Mesendoderm (in vitro differentiated cells): ENCODE results near the gene ARSI. TPM values are rescaled to one million over a fixed set of nuclear protein-coding genes. Genes with fewer than 3 reads are reported as not detected.
A peak's percentile ranks its signal among the peaks of the same experiment; 100 is the strongest.

Experiments used
- DNase-seq: peaks from one replicate; pipeline ENCODE4 v3.0.0; 2013
- H2AK5ac ChIP-seq: 2 replicates; pipeline ENCODE4 v1.6.1; 2013; ENCODE audit warnings: low read length, inconsistent platforms
- H2BK120ac ChIP-seq: 2 replicates; pipeline ENCODE4 v1.6.1; 2013; ENCODE audit warnings: low read depth, mild to moderate bottlenecking, low read length, moderate library complexity, mixed read lengths
- H2BK15ac ChIP-seq: replicated peaks from 2 replicates; pipeline ENCODE4 v1.6.1; 2013; ENCODE audit warnings: low read depth, mild to moderate bottlenecking, moderate library complexity
- H2BK5ac ChIP-seq: 2 replicates; pipeline ENCODE4 v1.6.1; 2013; ENCODE audit warnings: low read length, inconsistent platforms
- H3K18ac ChIP-seq: 2 replicates; pipeline ENCODE4 v1.6.1; 2013; ENCODE audit warnings: mild to moderate bottlenecking, low read length, mixed read lengths
- H3K23ac ChIP-seq: one replicate; pipeline ENCODE4 v1.6.1; 2013; ENCODE audit warnings: low read length
- H3K27ac ChIP-seq: 2 replicates; pipeline ENCODE4 v1.5.1; 2013; ENCODE audit warnings: low read depth, mild to moderate bottlenecking, inconsistent platforms, low read length, moderate library complexity
- H3K27me3 ChIP-seq: 2 replicates; pipeline ENCODE4 v1.6.1; 2013; ENCODE audit warnings: low read length, control low read depth, mild to moderate bottlenecking, inconsistent platforms; ENCODE audit not compliant: insufficient read depth, poor library complexity
- H3K36me3 ChIP-seq: 2 replicates; pipeline ENCODE4 v1.6.1; 2013; ENCODE audit warnings: low read length, inconsistent platforms; ENCODE audit not compliant: control insufficient read depth, insufficient read depth
- H3K4ac ChIP-seq: one replicate; pipeline ENCODE4 v1.6.1; 2013; ENCODE audit warnings: low read depth, mild to moderate bottlenecking, low read length, moderate library complexity
- H3K4me1 ChIP-seq: 2 replicates; pipeline ENCODE4 v1.6.1; 2013; ENCODE audit warnings: low read depth, low read length, inconsistent platforms; ENCODE audit not compliant: control insufficient read depth
- H3K4me2 ChIP-seq: 2 replicates; pipeline ENCODE4 v1.6.1; 2013; ENCODE audit warnings: low read length
- H3K4me3 ChIP-seq: 2 replicates; pipeline ENCODE4 v1.5.1; 2013; ENCODE audit warnings: mild to moderate bottlenecking, low read length
- H3K56ac ChIP-seq: one replicate; pipeline ENCODE4 v1.6.1; 2013; ENCODE audit warnings: low read length
- H3K79me1 ChIP-seq: 2 replicates; pipeline ENCODE4 v1.6.1; 2013; ENCODE audit warnings: low read length, inconsistent platforms
- H3K79me2 ChIP-seq: 2 replicates; pipeline ENCODE4 v1.6.1; 2013; ENCODE audit warnings: mild to moderate bottlenecking, low read length; ENCODE audit not compliant: control insufficient read depth, insufficient read depth
- H3K9ac ChIP-seq: 2 replicates; pipeline ENCODE4 v1.6.1; 2013; ENCODE audit warnings: low read length, inconsistent platforms
- H4K5ac ChIP-seq: one replicate; pipeline ENCODE4 v1.6.1; 2013; ENCODE audit warnings: low read length
- H4K8ac ChIP-seq: one replicate; pipeline ENCODE4 v1.6.1; 2013; ENCODE audit warnings: low read depth, mild to moderate bottlenecking, control low read depth, low read length, moderate library complexity
- WGBS: extraction: QIAGEN DNeasy Blood & Tissue Kit; methylation state at CpG from one replicate; pipeline ENCODE4 v1.1.7; 2013; ENCODE audit warnings: low lambda C conversion rate, missing lambda C conversion rate; ENCODE audit not compliant: insufficient coverage; ENCODE audit errors: extremely low coverage; 5-methylcytosine and 5-hydroxymethylcytosine counted together
- polyA plus RNA-seq, 2 experiments: library from polyadenylated mRNA; stranded (reverse); fragments of 200-250 nt; gene quantifications; one replicate each; pipeline ENCODE4 v1.2.3, GENCODE V29; 2013

Gene ARSI
- polyA plus RNA-seq (2013, experiment 1 of 2), result 2.4 TPM
- polyA plus RNA-seq (2013, experiment 2 of 2), result 2.6 TPM

GRCh38 chr5:150302301-150303069 lies at the start of gene ARSI:
TSS of gene ARSI (minus strand) at chr5:150302905. CDS start at chr5:150302373, 532 bp downstream.
- peak within 1 kb of the TSS; percentile 83 for H3K4me2 ChIP-seq
- H3K4me1 ChIP-seq, result peaks cover 17% of the 10 kb centered on the region
- H3K9ac ChIP-seq, result peak within 1 kb of the TSS; percentile 74
- H2AK5ac ChIP-seq, result no peak within 1 kb of the TSS
- H3K4ac ChIP-seq, result no peak within 1 kb of the TSS
- H3K18ac ChIP-seq, result peak within 1 kb of the TSS; percentile 52
- WGBS, result no CpG with 5 or more reads among the region's 63 CpGs
- no peaks in the 10 kb centered on the region for H3K79me1 ChIP-seq
- no peak within 1 kb of the TSS for H2BK15ac ChIP-seq
- H3K27me3 ChIP-seq, result no peaks in the 10 kb centered on the region
- no peak within 1 kb of the TSS for H4K5ac ChIP-seq
- DNase-seq, result peak; percentile 92
- no peak within 1 kb of the TSS for H4K8ac ChIP-seq
- H3K27ac ChIP-seq, result peak within 1 kb of the TSS; percentile 64
- peak within 1 kb of the TSS; percentile 87 for H3K56ac ChIP-seq
- peak within 1 kb of the TSS; percentile 44 for H3K4me3 ChIP-seq
- H2BK120ac ChIP-seq, result no peak within 1 kb of the TSS
- no peak within 1 kb of the TSS for H3K23ac ChIP-seq
- no peaks in the 10 kb centered on the region for H3K79me2 ChIP-seq
- no peaks in the 10 kb centered on the region for H3K36me3 ChIP-seq
- H2BK5ac ChIP-seq, result no peak within 1 kb of the TSS

- no peak overlapping the region for H2BK15ac ChIP-seq
- H3K18ac ChIP-seq, result no peak overlapping the region
- no peak overlapping the region for H2BK5ac ChIP-seq
- no peak overlapping the region for H3K4me2 ChIP-seq
- H3K79me2 ChIP-seq, result no peaks in the 10 kb centered on the region
- no peaks in the 10 kb centered on the region for H3K4me1 ChIP-seq
- H3K79me1 ChIP-seq, result no peaks in the 10 kb centered on the region
- H2AK5ac ChIP-seq, result no peak overlapping the region
- no peak overlapping the region for H3K4ac ChIP-seq
- H3K9ac ChIP-seq, result no peak overlapping the region
- no peak overlapping the region for H4K5ac ChIP-seq
- no peaks in the 10 kb centered on the region for H3K27me3 ChIP-seq
- H3K27ac ChIP-seq, result no peak overlapping the region
- H3K36me3 ChIP-seq, result no peaks in the 10 kb centered on the region
- no peak overlapping the region for H2BK120ac ChIP-seq
- H4K8ac ChIP-seq, result no peak overlapping the region
- H3K56ac ChIP-seq, result no peak overlapping the region
- H3K23ac ChIP-seq, result no peak overlapping the region
- no peak overlapping the region for H3K4me3 ChIP-seq
- WGBS, result no CpG with 5 or more reads among the region's 7 CpGs
- peak; percentile 92 for DNase-seq
Observed at GRCh38 chr5:150350524-150351344, 48.0 kb upstream of the ARSI start.

- Histone ChIP-seq H3K9ac (no peak overlapping the region), H3K79me1 (no peaks in the 10 kb centered on the region), H3K23ac (no peak overlapping the region), H3K4me3 (no peak overlapping the region), H3K27ac (no peak overlapping the region), H2BK15ac (no peak overlapping the region), H4K8ac (no peak overlapping the region), H3K56ac (no peak overlapping the region), H2BK120ac (no peak overlapping the region), H3K79me2 (no peaks in the 10 kb centered on the region), H3K18ac (no peak overlapping the region), H2AK5ac (no peak overlapping the region), H4K5ac (no peak overlapping the region), H3K4ac (no peak overlapping the region), H3K4me2 (no peak overlapping the region), H3K36me3 (no peaks in the 10 kb centered on the region), H3K27me3 (no peaks in the 10 kb centered on the region), H3K4me1 (no peaks in the 10 kb centered on the region), H2BK5ac (no peak overlapping the region)
- WGBS, result no CpG with 5 or more reads among the region's 6 CpGs
- no peak for DNase-seq
Observed at GRCh38 chr5:150349681-150350275, 47.1 kb upstream of the ARSI start.

- Histone ChIP-seq H3K36me3 (no peaks in the 10 kb centered on the region), H4K8ac (no peak overlapping the region), H2BK5ac (no peak overlapping the region), H3K56ac (no peak overlapping the region), H3K79me1 (no peaks in the 10 kb centered on the region), H3K23ac (no peak overlapping the region), H2BK120ac (no peak overlapping the region), H2BK15ac (no peak overlapping the region), H3K4ac (no peak overlapping the region), H2AK5ac (no peak overlapping the region), H3K79me2 (no peaks in the 10 kb centered on the region), H3K4me3 (no peak overlapping the region), H3K18ac (no peak overlapping the region), H4K5ac (no peak overlapping the region), H3K27ac (no peak overlapping the region), H3K9ac (no peak overlapping the region), H3K4me2 (no peak overlapping the region), H3K4me1 (no peaks in the 10 kb centered on the region), H3K27me3 (no peaks in the 10 kb centered on the region)
- no peak for DNase-seq
- no CpG with 5 or more reads among the region's 9 CpGs for WGBS
Observed at GRCh38 chr5:150347451-150347850, 44.7 kb upstream of the ARSI start.

- no peak overlapping the region for H2BK15ac ChIP-seq
- no peaks in the 10 kb centered on the region for H3K36me3 ChIP-seq
- no peaks in the 10 kb centered on the region for H3K79me2 ChIP-seq
- no peaks in the 10 kb centered on the region for H3K4me1 ChIP-seq
- no peak overlapping the region for H2BK120ac ChIP-seq
- H4K5ac ChIP-seq, result no peak overlapping the region
- no CpG with 5 or more reads among the region's 2 CpGs for WGBS
- no peak overlapping the region for H3K4me3 ChIP-seq
- H3K18ac ChIP-seq, result no peak overlapping the region
- H3K27ac ChIP-seq, result no peak overlapping the region
- peak; percentile 13 for DNase-seq
- no peak overlapping the region for H3K4ac ChIP-seq
- no peaks in the 10 kb centered on the region for H3K27me3 ChIP-seq
- no peak overlapping the region for H4K8ac ChIP-seq
- H3K23ac ChIP-seq, result no peak overlapping the region
- H3K4me2 ChIP-seq, result no peak overlapping the region
- H2AK5ac ChIP-seq, result no peak overlapping the region
- H3K56ac ChIP-seq, result no peak overlapping the region
- no peaks in the 10 kb centered on the region for H3K79me1 ChIP-seq
- no peak overlapping the region for H2BK5ac ChIP-seq
- no peak overlapping the region for H3K9ac ChIP-seq
Observed at GRCh38 chr5:150347003-150347402, 44.3 kb upstream of the ARSI start.
